Liver (tissue), 9 donors: ENCODE data around the gene NEUROG2. TPM values are rescaled to one million over a fixed set of nuclear protein-coding genes. Genes with fewer than 3 reads are reported as not detected.

Experiments
- DNase-seq: peaks from one replicate; pipeline ENCODE4 v3.0.0-alpha.2; 2017; ENCODE audit warnings: low spot score
- H3K27ac ChIP-seq, 2 donors: one replicate each; pipeline ENCODE4 v1.7.0; 2013; ENCODE audit warnings: inconsistent platforms in 2 of 2, low read length in 2 of 2, control low read depth in 1 of 2, low read depth in 1 of 2, mild to moderate bottlenecking in 1 of 2
- H3K27me3 ChIP-seq, 4 donors: one replicate each; pipeline versions ENCODE4 v1.6.1 to v1.7.0; 2013; ENCODE audit warnings: low read length in 3 of 4, inconsistent platforms in 1 of 4, mild to moderate bottlenecking in 1 of 4, moderate library complexity in 1 of 4; ENCODE audit not compliant: control insufficient read depth in 4 of 4, insufficient read depth in 4 of 4
- H3K36me3 ChIP-seq, 4 donors: one replicate each; pipeline versions ENCODE4 v1.6.1 to v1.7.0; 2013; ENCODE audit warnings: low read length in 3 of 4, mild to moderate bottlenecking in 3 of 4, low read depth in 1 of 4, moderate library complexity in 1 of 4; ENCODE audit not compliant: control insufficient read depth in 4 of 4, insufficient read depth in 3 of 4
- H3K4me1 ChIP-seq, 4 donors: one replicate each; pipeline versions ENCODE4 v1.6.1 to v1.7.0; 2013; ENCODE audit warnings: low read length in 3 of 4, mild to moderate bottlenecking in 3 of 4, moderate library complexity in 1 of 4; ENCODE audit not compliant: control insufficient read depth in 4 of 4, insufficient read depth in 4 of 4
- H3K4me3 ChIP-seq, 3 donors: one replicate each; pipeline versions ENCODE4 v1.6.1 to v1.7.0; 2013; ENCODE audit warnings: low read length in 3 of 3, control low read depth in 1 of 3, low read depth in 1 of 3, mild to moderate bottlenecking in 1 of 3
- H3K9ac ChIP-seq, 2 donors: one replicate each; pipeline ENCODE4 v1.7.0; 2013; ENCODE audit warnings: low read length in 2 of 2, mild to moderate bottlenecking in 2 of 2, moderate library complexity in 2 of 2, control low read depth in 1 of 2, low read depth in 1 of 2
- H3K9me3 ChIP-seq, 4 donors: one replicate each; pipeline versions ENCODE4 v1.6.1 to v1.7.0; 2013; ENCODE audit warnings: low read length in 3 of 4; ENCODE audit not compliant: control insufficient read depth in 4 of 4
- EGR1 ChIP-seq, 2 donors: IDR thresholded peaks; 2 replicates each; pipeline ENCODE4 v1.6.1; 2016 to 2018; ENCODE audit warnings: antibody characterized with exemption in 2 of 2, low read depth in 2 of 2
- FOXA1 ChIP-seq: IDR thresholded peaks from 2 replicates; pipeline ENCODE4 v1.6.1; 2016; ENCODE audit warnings: antibody characterized with exemption
- FOXA2 ChIP-seq: IDR thresholded peaks from 2 replicates; pipeline ENCODE4 v1.6.1; 2016; ENCODE audit warnings: antibody characterized with exemption
- GABPA ChIP-seq, 2 donors: IDR thresholded peaks in 1 of 2; conservative IDR thresholded peaks in 1 of 2; 2 replicates each; pipeline ENCODE4 v1.6.1; 2016; ENCODE audit warnings: antibody characterized with exemption in 2 of 2, mild to moderate bottlenecking in 1 of 2, moderate library complexity in 1 of 2
- HNF4A ChIP-seq, 2 donors: conservative IDR thresholded peaks; 2 replicates each; pipeline ENCODE4 v1.6.1; 2016; ENCODE audit warnings: antibody characterized with exemption in 2 of 2, mild to moderate bottlenecking in 2 of 2
- HNF4G ChIP-seq: IDR thresholded peaks from 2 replicates; pipeline ENCODE4 v1.6.1; 2016; ENCODE audit warnings: antibody characterized with exemption
- JUND ChIP-seq, 2 donors: IDR thresholded peaks; 2 replicates each; pipeline ENCODE4 v1.6.1; 2016; ENCODE audit warnings: antibody characterized with exemption in 2 of 2
- NR2F2 ChIP-seq: IDR thresholded peaks from 2 replicates; pipeline ENCODE4 v1.6.1; 2016; ENCODE audit warnings: antibody characterized with exemption
- RXRA ChIP-seq, 2 donors: IDR thresholded peaks; 2 replicates each; pipeline ENCODE4 v1.6.1; 2017 to 2018; ENCODE audit warnings: antibody characterized with exemption in 2 of 2, mild to moderate bottlenecking in 1 of 2
- SP1 ChIP-seq: IDR thresholded peaks from 2 replicates; pipeline ENCODE4 v1.6.1; 2018; ENCODE audit warnings: antibody characterized with exemption, mild to moderate bottlenecking
- TAF1 ChIP-seq: conservative IDR thresholded peaks from 2 replicates; pipeline ENCODE4 v1.6.1; 2016; ENCODE audit warnings: antibody characterized with exemption, mild to moderate bottlenecking
- YY1 ChIP-seq: IDR thresholded peaks from 2 replicates; pipeline ENCODE4 v1.6.1; 2016; ENCODE audit warnings: antibody characterized with exemption, mild to moderate bottlenecking
- WGBS: extraction: QIAGEN DNeasy Blood & Tissue Kit; methylation state at CpG from one replicate; pipeline ENCODE4 v1.1.7; 2013; 5-methylcytosine and 5-hydroxymethylcytosine counted together
- polyA plus RNA-seq, 2 donors: library from polyadenylated mRNA; stranded (reverse) in 1 of 2; unstranded in 1 of 2; fragments of 200-250 nt in 1 of 2; fragments of >200 nt in 1 of 2; fragmentation: Nextera tagmentation in 1 of 2; extraction: Ambion mirVana in 1 of 2; gene quantifications; one replicate each; pipeline versions ENCODE4 v1.2.1 to v1.2.3, GENCODE V29; 2013 to 2015
- total RNA-seq, 2 donors: library from RNA; depleted of rRNA; stranded (reverse); fragments of >200 nt; gene quantifications; one replicate each; pipeline ENCODE4 v1.2.3, GENCODE V29; 2014
- TF ChIP-seq, protein P1 (sequence below): IDR thresholded peaks from 2 replicates; pipeline ENCODE4 v1.6.1; 2016; ENCODE audit warnings: antibody characterized with exemption
- TF ChIP-seq, protein P2 (sequence below): fragments of 150-350 bp; IDR thresholded peaks from 2 replicates; pipeline ENCODE4 v1.5.1; 2017; ENCODE audit warnings: improper control_type of control experiment, low read depth, low read length; ENCODE audit not compliant: missing input control
- TF ChIP-seq, protein P3 (sequence below): IDR thresholded peaks from 2 replicates; pipeline ENCODE4 v1.6.1; 2016; ENCODE audit warnings: antibody characterized with exemption, mild to moderate bottlenecking
- TF ChIP-seq, protein P4 (sequence below): IDR thresholded peaks from 2 replicates; pipeline ENCODE4 v1.6.1; 2016; ENCODE audit warnings: antibody characterized with exemption
- TF ChIP-seq, protein P5 (sequence below): IDR thresholded peaks from 2 replicates; pipeline ENCODE4 v1.6.1; 2016; ENCODE audit warnings: antibody characterized with exemption
- donor health status: healthy.
- donor health status: healthy.
- donor health status: healthy.
- donor health status: healthy.
- donor health status: healthy.

Gene NEUROG2
- total and polyA plus RNA-seq, 4 donors: not detected

DNA sequence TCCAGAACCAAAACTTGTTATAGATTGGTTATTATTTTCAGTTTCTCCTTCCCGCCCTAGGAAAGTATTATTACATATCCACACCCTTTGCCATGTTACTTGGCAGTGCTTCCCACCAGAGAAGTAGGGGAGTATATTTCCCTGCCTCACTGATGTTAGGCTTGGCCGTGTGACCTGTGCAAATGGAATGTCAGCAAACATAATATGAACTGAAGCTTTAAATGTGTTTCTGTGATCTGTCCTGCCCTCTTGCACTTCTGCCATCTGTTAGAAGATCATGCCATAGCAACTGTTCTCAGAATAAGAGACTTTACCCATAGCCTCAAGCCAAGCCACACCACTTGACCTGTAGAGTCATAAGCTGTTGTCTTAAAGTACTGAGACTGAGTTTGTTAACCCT lies 36.7 kb upstream of the NEUROG2 start:
- WGBS: 60% methylated on average over 2 of the region's 2 CpGs
- TF ChIP-seq JUND (IDR thresholded peaks at IDR 0.05): no peak
- TF ChIP-seq HNF4G: no peak
- TF ChIP-seq TAF1: no peak
- TF ChIP-seq, protein P1, sequence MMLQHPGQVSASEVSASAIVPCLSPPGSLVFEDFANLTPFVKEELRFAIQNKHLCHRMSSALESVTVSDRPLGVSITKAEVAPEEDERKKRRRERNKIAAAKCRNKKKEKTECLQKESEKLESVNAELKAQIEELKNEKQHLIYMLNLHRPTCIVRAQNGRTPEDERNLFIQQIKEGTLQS: no peak
- no peak for TF ChIP-seq FOXA2
- TF ChIP-seq, protein P2, sequence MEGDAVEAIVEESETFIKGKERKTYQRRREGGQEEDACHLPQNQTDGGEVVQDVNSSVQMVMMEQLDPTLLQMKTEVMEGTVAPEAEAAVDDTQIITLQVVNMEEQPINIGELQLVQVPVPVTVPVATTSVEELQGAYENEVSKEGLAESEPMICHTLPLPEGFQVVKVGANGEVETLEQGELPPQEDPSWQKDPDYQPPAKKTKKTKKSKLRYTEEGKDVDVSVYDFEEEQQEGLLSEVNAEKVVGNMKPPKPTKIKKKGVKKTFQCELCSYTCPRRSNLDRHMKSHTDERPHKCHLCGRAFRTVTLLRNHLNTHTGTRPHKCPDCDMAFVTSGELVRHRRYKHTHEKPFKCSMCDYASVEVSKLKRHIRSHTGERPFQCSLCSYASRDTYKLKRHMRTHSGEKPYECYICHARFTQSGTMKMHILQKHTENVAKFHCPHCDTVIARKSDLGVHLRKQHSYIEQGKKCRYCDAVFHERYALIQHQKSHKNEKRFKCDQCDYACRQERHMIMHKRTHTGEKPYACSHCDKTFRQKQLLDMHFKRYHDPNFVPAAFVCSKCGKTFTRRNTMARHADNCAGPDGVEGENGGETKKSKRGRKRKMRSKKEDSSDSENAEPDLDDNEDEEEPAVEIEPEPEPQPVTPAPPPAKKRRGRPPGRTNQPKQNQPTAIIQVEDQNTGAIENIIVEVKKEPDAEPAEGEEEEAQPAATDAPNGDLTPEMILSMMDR: no peak

DNA sequence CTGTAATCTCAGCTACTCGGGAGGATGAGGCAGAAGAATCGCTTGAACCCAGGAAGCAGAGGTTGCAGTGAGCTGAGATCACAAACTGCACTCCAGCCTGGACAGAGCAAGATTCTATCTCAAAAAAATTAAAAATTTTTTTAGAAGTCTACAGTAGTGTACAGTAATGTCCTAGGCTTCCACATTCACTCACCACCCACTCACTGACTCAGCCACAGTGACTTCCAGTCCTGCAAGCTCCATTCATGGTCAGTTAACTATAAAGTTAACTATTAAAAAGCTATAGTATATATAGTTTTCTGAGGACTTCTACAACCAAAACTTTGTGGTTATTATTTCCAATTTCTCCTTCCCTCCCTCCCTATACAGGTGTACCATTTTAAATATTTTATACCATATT lies 34.7 kb upstream of the NEUROG2 start:
- Histone ChIP-seq H3K36me3 (no peaks in the 10 kb centered on the region), H3K9me3 (no peaks in the 10 kb centered on the region), H3K27ac (no peak overlapping the region), H3K27me3 (no peaks in the 10 kb centered on the region), H3K4me1 (no peaks in the 10 kb centered on the region), H3K4me3 (no peak overlapping the region), H3K9ac (no peak overlapping the region)
- TF ChIP-seq HNF4G (no peak), EGR1 (IDR thresholded peaks at IDR 0.05; ENCODE audit: low read depth in 2 of 2) (no peak), GABPA (IDR thresholded peaks at IDR 0.05 in 1 of 2, conservative IDR thresholded peaks at IDR 0.05 in 1 of 2) (no peak), FOXA1 (no peak), JUND (IDR thresholded peaks at IDR 0.05) (no peak), YY1 (no peak), NR2F2 (no peak), HNF4A (conservative IDR thresholded peaks at IDR 0.05) (no peak), FOXA2 (no peak), RXRA (IDR thresholded peaks at IDR 0.05) (no peak), SP1 (no peak)
- TF ChIP-seq, protein P3, sequence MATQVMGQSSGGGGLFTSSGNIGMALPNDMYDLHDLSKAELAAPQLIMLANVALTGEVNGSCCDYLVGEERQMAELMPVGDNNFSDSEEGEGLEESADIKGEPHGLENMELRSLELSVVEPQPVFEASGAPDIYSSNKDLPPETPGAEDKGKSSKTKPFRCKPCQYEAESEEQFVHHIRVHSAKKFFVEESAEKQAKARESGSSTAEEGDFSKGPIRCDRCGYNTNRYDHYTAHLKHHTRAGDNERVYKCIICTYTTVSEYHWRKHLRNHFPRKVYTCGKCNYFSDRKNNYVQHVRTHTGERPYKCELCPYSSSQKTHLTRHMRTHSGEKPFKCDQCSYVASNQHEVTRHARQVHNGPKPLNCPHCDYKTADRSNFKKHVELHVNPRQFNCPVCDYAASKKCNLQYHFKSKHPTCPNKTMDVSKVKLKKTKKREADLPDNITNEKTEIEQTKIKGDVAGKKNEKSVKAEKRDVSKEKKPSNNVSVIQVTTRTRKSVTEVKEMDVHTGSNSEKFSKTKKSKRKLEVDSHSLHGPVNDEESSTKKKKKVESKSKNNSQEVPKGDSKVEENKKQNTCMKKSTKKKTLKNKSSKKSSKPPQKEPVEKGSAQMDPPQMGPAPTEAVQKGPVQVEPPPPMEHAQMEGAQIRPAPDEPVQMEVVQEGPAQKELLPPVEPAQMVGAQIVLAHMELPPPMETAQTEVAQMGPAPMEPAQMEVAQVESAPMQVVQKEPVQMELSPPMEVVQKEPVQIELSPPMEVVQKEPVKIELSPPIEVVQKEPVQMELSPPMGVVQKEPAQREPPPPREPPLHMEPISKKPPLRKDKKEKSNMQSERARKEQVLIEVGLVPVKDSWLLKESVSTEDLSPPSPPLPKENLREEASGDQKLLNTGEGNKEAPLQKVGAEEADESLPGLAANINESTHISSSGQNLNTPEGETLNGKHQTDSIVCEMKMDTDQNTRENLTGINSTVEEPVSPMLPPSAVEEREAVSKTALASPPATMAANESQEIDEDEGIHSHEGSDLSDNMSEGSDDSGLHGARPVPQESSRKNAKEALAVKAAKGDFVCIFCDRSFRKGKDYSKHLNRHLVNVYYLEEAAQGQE: no peak
- TF ChIP-seq, protein P4, sequence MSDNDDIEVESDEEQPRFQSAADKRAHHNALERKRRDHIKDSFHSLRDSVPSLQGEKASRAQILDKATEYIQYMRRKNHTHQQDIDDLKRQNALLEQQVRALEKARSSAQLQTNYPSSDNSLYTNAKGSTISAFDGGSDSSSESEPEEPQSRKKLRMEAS: no peak
- TF ChIP-seq, protein P5, sequence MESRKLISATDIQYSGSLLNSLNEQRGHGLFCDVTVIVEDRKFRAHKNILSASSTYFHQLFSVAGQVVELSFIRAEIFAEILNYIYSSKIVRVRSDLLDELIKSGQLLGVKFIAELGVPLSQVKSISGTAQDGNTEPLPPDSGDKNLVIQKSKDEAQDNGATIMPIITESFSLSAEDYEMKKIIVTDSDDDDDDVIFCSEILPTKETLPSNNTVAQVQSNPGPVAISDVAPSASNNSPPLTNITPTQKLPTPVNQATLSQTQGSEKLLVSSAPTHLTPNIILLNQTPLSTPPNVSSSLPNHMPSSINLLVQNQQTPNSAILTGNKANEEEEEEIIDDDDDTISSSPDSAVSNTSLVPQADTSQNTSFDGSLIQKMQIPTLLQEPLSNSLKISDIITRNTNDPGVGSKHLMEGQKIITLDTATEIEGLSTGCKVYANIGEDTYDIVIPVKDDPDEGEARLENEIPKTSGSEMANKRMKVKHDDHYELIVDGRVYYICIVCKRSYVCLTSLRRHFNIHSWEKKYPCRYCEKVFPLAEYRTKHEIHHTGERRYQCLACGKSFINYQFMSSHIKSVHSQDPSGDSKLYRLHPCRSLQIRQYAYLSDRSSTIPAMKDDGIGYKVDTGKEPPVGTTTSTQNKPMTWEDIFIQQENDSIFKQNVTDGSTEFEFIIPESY: no peak
- TF ChIP-seq, protein P2: no peak
- no peak for DNase-seq
- WGBS: over 99% methylated on average over 2 of the region's 2 CpGs

More for the DNA sequence above, 36.7 kb upstream of the NEUROG2 start:
- Histone ChIP-seq H3K27ac (no peak overlapping the region), H3K36me3 (no peaks in the 10 kb centered on the region), H3K27me3 (no peaks in the 10 kb centered on the region), H3K9me3 (no peaks in the 10 kb centered on the region), H3K4me3 (no peak overlapping the region), H3K4me1 (no peaks in the 10 kb centered on the region), H3K9ac (no peak overlapping the region)
- no peak for DNase-seq
